GM10266 (cell line): ENCODE measurements around the gene PAEP.

Experiments
- DNase-seq: peaks from one replicate; pipeline ENCODE4 v3.0.0; 2012; ENCODE audit errors: extremely low spot score
- CTCF ChIP-seq: IDR thresholded peaks from 2 replicates; pipeline ENCODE4 v1.5.1; 2012; ENCODE audit warnings: mild to moderate bottlenecking, low read depth; ENCODE audit not compliant: control insufficient read depth, insufficient read depth; ENCODE audit errors: missing control alignments

Gene PAEP

GRCh38 chr9:135573124-135573523 lies 11.6 kb downstream of the PAEP start:
- DNase-seq = no peak

GRCh38 chr9:135574331-135574730 lies 12.8 kb downstream of the PAEP start:
- TF ChIP-seq CTCF = no peak
- DNase-seq = no peak

More at GRCh38 chr9:135573124-135573523, 11.6 kb downstream of the PAEP start:
- no peak for TF ChIP-seq CTCF

GRCh38 chr9:135574943-135575342 lies 13.4 kb downstream of the PAEP start:
- TF ChIP-seq CTCF = no peak
- no peak for DNase-seq

- DNase-seq = no peak
These were observed 14.6 kb downstream of the PAEP start for GRCh38 chr9:135575995-135576631.

GRCh38 chr9:135577256-135577655 lies 15.7 kb downstream of the PAEP start:
- no peak for TF ChIP-seq CTCF
- DNase-seq = no peak

More at GRCh38 chr9:135575995-135576631, 14.6 kb downstream of the PAEP start:
- no peak for TF ChIP-seq CTCF

- DNase-seq = no peak
- no peak for TF ChIP-seq CTCF
These were observed 17.8 kb downstream of the PAEP start for GRCh38 chr9:135579356-135579755.

- TF ChIP-seq CTCF = no peak
- DNase-seq = no peak
These were observed 18.5 kb downstream of the PAEP start for GRCh38 chr9:135579889-135580660.
